Heart left ventricle (tissue), 16 donors: ENCODE data around the gene ABCD4. TPM values are rescaled to one million over a fixed set of nuclear protein-coding genes. Genes with fewer than 3 reads are reported as not detected.

Experiments
- ATAC-seq, 4 donors: fragments of 200-7000 bp; cut with Tn5 transposase; one replicate each; pipeline ENCODE4 v1.9.1; 2020 to 2022; ENCODE audit warnings: moderate library complexity in 4 of 4, mild to moderate bottlenecking in 3 of 4, moderate number of reproducible peaks in 1 of 4
- DNase-seq, 5 donors: peaks; one replicate each; pipeline ENCODE4 v3.0.0-alpha.2; 2020
- H3K27ac ChIP-seq, 12 donors: fragments of 200-600 bp; sonication (generic) in 4 of 12; one replicate each; pipeline versions ENCODE4 v1.5.0 to v1.8.0; 2016 to 2022; ENCODE audit warnings: mild to moderate bottlenecking in 2 of 12
- H3K27me3 ChIP-seq, 9 donors: fragments of 200-600 bp; sonication (generic) in 2 of 9; one replicate each; pipeline versions ENCODE4 v1.5.1 to v1.8.0; 2016 to 2022; ENCODE audit warnings: mild to moderate bottlenecking in 3 of 9
- H3K36me3 ChIP-seq, 9 donors: fragments of 200-600 bp; sonication (generic) in 2 of 9; one replicate each; pipeline versions ENCODE4 v1.5.0 to v1.8.0; 2018 to 2022; ENCODE audit warnings: mild to moderate bottlenecking in 2 of 9
- H3K4me1 ChIP-seq, 12 donors: fragments of 200-600 bp; sonication (generic) in 4 of 12; one replicate each; pipeline versions ENCODE4 v1.5.0 to v1.8.0; 2016 to 2022; ENCODE audit warnings: mild to moderate bottlenecking in 3 of 12
- H3K4me3 ChIP-seq, 12 donors: fragments of 200-600 bp; sonication (generic) in 4 of 12; one replicate each; pipeline versions ENCODE4 v1.5.0 to v1.8.0; 2017 to 2022; ENCODE audit warnings: mild to moderate bottlenecking in 9 of 12, moderate library complexity in 4 of 12
- H3K9me3 ChIP-seq, 12 donors: fragments of 200-600 bp; sonication (generic) in 4 of 12; one replicate each; pipeline versions ENCODE4 v1.5.0 to v1.8.0; 2016 to 2022; ENCODE audit warnings: mild to moderate bottlenecking in 1 of 12
- CTCF ChIP-seq, 12 donors: fragments of 200-600 bp; sonication (generic) in 4 of 12; IDR thresholded peaks; one replicate each; pipeline versions ENCODE4 v1.5.0 to v1.8.0; 2018 to 2022; ENCODE audit warnings: antibody characterized with exemption in 12 of 12, mild to moderate bottlenecking in 5 of 12
- POLR2A ChIP-seq, 2 donors: fragments of 450-650 bp; IDR thresholded peaks; one replicate each; pipeline ENCODE4 v1.6.1; 2017; ENCODE audit warnings: antibody characterized with exemption in 2 of 2, mild to moderate bottlenecking in 2 of 2, moderate library complexity in 2 of 2
- WGBS, 4 donors: extraction: QIAGEN DNeasy Blood & Tissue Kit in 2 of 4; methylation state at CpG; one replicate each; pipeline versions ENCODE4 v1.1.5 to v1.1.7; 2013 to 2018; 5-methylcytosine and 5-hydroxymethylcytosine counted together
- intact Hi-C, 10 donors: fragments of 100-400 bp; cut with DNase I; formaldehyde crosslinking; loops; one replicate each; pipeline versions ENCODE4 v1.11.1 to v1.14.2; 2022
- polyA plus RNA-seq, 2 donors: library from polyadenylated mRNA; stranded (reverse); fragments of 200-250 nt; gene quantifications; one replicate each; pipeline ENCODE4 v1.2.3, GENCODE V29; 2013
- total RNA-seq, 9 donors: library from RNA; depleted of rRNA in 2 of 9; stranded (reverse); fragments of >200 nt in 2 of 9; fragmentation: NEBNext Ultra II Directional in 3 of 9; extraction: Animal tissue kit (Norgen Biotek cat#: 25700) in 3 of 9; gene quantifications; one replicate each; pipeline versions ENCODE4 v1.1.0 to v1.2.4, GENCODE V29; 2016 to 2023
- donor health status: ischemic (EF 13 %, LVEDD 7.1; RV severe dilation, severe dysfunction).
- donor health status: healthy with polysubstance abuse.
- donor health status: DM: no; HTN: yes; CAD: no.
- donor health status: DM: no; HTN: no; CAD: no.
- donor health status: ischemic (EF 25% LVEDD 6.9; RV normal size, moderate dysfunction).
- donor health status: ischemic (EF 25% LVEDD 5.7; RV mildly dilated, moderate dysfunction).
- donor health status: healthy.
- donor health status: DM: yes; HTN: yes; CAD: no.
- donor health status: ischemic (EF 35%, LVEDD 5.7; RV mildly dilated, moderate dysfunction).
- donor health status: nonischemic (EF 11% LVEDD 7.7; RV severe dilation, severe dysfunction).
- donor health status: DM: yes; HTN: yes; CAD: no.
- donor health status: PGD.
- donor health status: ischemic (EF 29% LVEDD 5.4; RV normal size, mild dysfunction).
- donor health status: nonischemic (EF 23%, LVEDD 6.1; RV moderate dilation, normal function).

ABCD4 gene
- total and polyA plus RNA-seq, 11 donors, result 11.2 to 42.9 (median 22.3) TPM

GRCh38 chr14:74286736-74287135, 16.0 kb downstream of the ABCD4 start:
- no peaks in the 10 kb centered on the region for H3K9me3 ChIP-seq
- H3K4me3 ChIP-seq, result no peak overlapping the region
- no peaks in the 10 kb centered on the region for H3K27me3 ChIP-seq
- intact Hi-C loops, result no loop called here
- WGBS, 4 donors, result 71 to 79% (median 75%) methylated on average over 7 of the region's 7 CpGs
- H3K36me3 ChIP-seq, result peaks cover 0 to 98% (median 88%) of the 10 kb centered on the region in 9 donors
- no peak for TF ChIP-seq CTCF (IDR thresholded peaks at IDR 0.05)
- TF ChIP-seq POLR2A (IDR thresholded peaks at IDR 0.05), result no peak
- no peaks in the 10 kb centered on the region for H3K4me1 ChIP-seq
- H3K27ac ChIP-seq, result no peak overlapping the region
- DNase-seq, result no peak
- no peak for ATAC-seq

GRCh38 chr14:74281069-74281468, 21.7 kb downstream of the ABCD4 start:
- TF ChIP-seq CTCF (IDR thresholded peaks at IDR 0.05) (no peak), POLR2A (IDR thresholded peaks at IDR 0.05) (no peak)
- 90 to 100% (median 97%) methylated on average over 2 of the region's 2 CpGs for WGBS, 4 donors
- Histone ChIP-seq H3K4me1 (no peaks in the 10 kb centered on the region), H3K27me3 (no peaks in the 10 kb centered on the region), H3K36me3 (peaks cover 0 to 41% (median 32%) of the 10 kb centered on the region in 9 donors), H3K27ac (no peak overlapping the region), H3K9me3 (peaks cover 0 to 21% (median 0%) of the 10 kb centered on the region in 12 donors), H3K4me3 (no peak overlapping the region)
- no peak for ATAC-seq
- peak in 1 of 5 donors; percentile 25 for DNase-seq
- intact Hi-C loops, result no loop called here

- no peak overlapping the region for H3K27ac ChIP-seq
- no peaks in the 10 kb centered on the region for H3K27me3 ChIP-seq
- DNase-seq (peak in 1 of 5 donors; percentile 38), ATAC-seq (no peak)
- WGBS, 4 donors, result 80 to 90% (median 88%) methylated on average over 1 to 2 of the region's 2 CpGs
- TF ChIP-seq POLR2A (IDR thresholded peaks at IDR 0.05), result no peak
- no peak for TF ChIP-seq CTCF (IDR thresholded peaks at IDR 0.05)
- peaks cover 0 to 4% (median 0%) of the 10 kb centered on the region in 12 donors for H3K4me1 ChIP-seq
- peaks cover 0 to 11% (median 4%) of the 10 kb centered on the region in 9 donors for H3K36me3 ChIP-seq
- no peak overlapping the region for H3K4me3 ChIP-seq
- H3K9me3 ChIP-seq, result peaks cover 0 to 21% (median 0%) of the 10 kb centered on the region in 12 donors
- intact Hi-C loops, result no loop called here
Observed at GRCh38 chr14:74278080-74278479, 24.7 kb downstream of the ABCD4 start.

- ATAC-seq (peak; percentile 63 to 95 (median 94)), DNase-seq (peak in 1 of 5 donors; percentile 51)
Observed at GRCh38 chr14:74275241-74275841, 27.4 kb downstream of the ABCD4 start.

More at GRCh38 chr14:74275241-74275841, 27.4 kb downstream of the ABCD4 start:
- H3K27ac ChIP-seq, result peak overlapping the region in 2 of 12 donors; percentile 9 to 25
- no peak for TF ChIP-seq CTCF (IDR thresholded peaks at IDR 0.05)
- no peak for TF ChIP-seq POLR2A (IDR thresholded peaks at IDR 0.05)
- peaks cover 0 to 3% (median 0%) of the 10 kb centered on the region in 9 donors for H3K27me3 ChIP-seq
- H3K4me3 ChIP-seq, result no peak overlapping the region
- intact Hi-C loops, result no loop called here
- H3K4me1 ChIP-seq, result peaks cover 0 to 4% (median 0%) of the 10 kb centered on the region in 12 donors
- H3K36me3 ChIP-seq, result no peaks in the 10 kb centered on the region
- H3K9me3 ChIP-seq, result peaks cover 0 to 17% (median 0%) of the 10 kb centered on the region in 12 donors
- 52 to 95% (median 65%) methylated on average over 3 to 6 of the region's 6 CpGs for WGBS, 4 donors
